HG03039 (cell line): Measurements from ENCODE around the gene MLST8.

Source experiments
- ATAC-seq: cut with Tn5 transposase; IDR thresholded peaks from one replicate; pipeline ENCODE4 v1.9.1; 2021; ENCODE audit warnings: mild to moderate bottlenecking, moderate library complexity; ENCODE audit not compliant: unreplicated experiment

Gene MLST8

GRCh38 chr16:2208308-2208707, 3.1 kb downstream of the MLST8 start:
- no peak for ATAC-seq

DNA sequence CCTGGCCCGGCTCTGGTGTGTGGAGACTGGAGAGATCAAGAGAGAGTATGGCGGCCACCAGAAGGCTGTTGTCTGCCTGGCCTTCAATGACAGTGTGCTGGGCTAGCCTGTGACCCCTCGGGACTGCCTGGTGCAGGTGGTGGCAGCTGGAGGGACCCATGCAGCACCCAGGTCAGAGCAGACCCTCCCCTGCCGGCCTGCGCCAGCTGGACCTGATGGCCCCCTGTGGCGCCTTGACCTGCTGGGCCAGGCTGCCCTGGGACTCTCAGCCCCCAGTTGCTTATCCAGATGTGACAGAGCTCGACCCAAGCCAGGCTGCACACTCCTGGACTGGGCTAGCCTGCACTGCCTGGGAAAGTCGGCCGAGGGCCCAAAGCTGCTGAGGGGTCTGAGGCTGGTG, 3.5 kb downstream of the MLST8 start:
- no peak for ATAC-seq

DNA sequence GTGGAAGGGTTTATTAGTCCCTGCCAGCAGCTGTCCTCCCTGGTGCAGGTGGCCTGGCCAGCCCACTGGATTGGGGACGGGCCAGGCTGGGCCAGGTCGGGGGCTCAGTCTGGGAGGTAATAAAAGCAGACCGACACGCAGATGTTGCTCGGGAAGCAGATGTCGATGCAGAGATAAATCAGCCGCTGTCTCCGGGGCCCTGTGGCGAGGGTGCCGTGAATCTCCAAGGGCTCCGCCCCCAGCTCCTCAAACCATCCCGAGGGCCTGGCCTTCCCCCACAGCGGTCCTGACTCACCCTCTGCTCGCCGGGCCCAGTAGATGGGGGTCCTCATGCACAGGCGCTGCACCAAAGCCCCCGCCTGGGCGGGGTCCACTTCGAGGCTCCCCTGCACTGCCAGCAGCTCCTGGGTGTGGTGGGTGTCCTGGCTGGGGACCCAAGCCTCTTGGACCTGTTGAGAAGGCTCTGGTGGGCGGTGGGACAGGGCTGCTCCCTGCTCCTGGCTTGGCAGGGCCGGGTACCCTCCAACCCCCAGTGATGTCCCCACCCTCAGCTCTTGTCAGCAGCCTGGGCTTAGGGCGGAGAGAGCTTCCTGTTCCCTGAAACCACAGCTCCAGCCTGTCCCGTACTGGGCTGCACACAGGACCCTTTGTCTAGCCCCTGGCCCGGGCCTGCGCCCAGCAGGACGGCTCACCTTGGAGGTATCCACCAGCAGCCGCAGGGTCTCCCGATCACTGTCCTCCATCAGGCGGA, 4.2 kb downstream of the MLST8 start:
- no peak for ATAC-seq

GRCh38 chr16:2210009-2210332, 4.7 kb downstream of the MLST8 start:
- no peak for ATAC-seq

DNA sequence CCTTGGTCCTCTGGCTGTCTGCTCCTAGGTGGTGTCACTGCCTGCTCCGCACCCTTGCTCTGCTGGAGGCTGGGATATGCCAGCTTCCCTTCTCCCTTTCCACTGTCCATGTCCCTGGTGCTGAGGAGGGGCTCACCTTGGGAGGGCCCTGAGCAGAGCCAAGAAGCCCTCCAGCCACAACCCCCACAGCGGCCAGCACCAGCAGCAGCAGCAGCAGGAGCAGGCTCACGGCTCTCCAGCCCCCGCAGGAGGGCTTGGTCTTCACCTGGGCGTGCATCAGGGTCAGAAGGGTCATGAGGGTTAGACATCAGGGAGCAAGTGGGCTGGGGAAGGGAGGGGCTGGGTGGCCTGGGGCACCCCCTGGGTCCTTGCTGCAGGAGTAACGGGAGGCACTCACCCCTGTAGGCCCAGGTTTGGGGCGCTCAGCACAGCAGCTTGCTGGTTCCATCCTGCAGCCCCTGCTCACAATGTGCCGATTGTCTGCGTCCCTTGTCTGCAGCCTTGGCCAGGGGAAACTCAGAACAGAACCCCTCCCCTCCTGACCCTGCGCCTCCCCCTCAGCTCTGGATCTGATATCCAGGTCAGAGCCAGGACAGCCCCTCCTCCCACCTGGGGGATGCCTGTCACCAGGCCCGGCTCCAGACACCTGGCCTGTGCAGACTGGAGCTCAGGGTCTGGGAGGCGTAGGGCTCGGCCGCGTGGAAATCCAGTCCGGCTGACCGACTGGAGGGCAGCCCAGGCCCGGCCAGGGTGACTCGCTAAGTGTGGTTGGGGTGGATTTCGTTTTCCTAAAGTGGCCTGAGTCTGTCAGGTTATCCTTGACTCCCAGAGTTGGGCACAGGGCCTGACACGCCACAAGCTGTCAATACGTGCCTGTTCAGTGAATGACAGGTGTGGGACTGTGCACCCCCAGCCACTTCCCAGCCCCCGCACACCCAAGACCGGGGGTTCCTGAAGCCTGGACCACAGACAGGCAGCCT, 5.4 kb downstream of the MLST8 start, which contains the start of gene BRICD5:
Gene BRICD5, minus strand, starts transcription at position 478 of the 980 bp plus-strand sequence. Its CDS starts 30 bp downstream, at position 448.
- no peak for ATAC-seq

GRCh38 chr16:2211923-2212347, 6.7 kb downstream of the MLST8 start:
- no peak for ATAC-seq

DNA sequence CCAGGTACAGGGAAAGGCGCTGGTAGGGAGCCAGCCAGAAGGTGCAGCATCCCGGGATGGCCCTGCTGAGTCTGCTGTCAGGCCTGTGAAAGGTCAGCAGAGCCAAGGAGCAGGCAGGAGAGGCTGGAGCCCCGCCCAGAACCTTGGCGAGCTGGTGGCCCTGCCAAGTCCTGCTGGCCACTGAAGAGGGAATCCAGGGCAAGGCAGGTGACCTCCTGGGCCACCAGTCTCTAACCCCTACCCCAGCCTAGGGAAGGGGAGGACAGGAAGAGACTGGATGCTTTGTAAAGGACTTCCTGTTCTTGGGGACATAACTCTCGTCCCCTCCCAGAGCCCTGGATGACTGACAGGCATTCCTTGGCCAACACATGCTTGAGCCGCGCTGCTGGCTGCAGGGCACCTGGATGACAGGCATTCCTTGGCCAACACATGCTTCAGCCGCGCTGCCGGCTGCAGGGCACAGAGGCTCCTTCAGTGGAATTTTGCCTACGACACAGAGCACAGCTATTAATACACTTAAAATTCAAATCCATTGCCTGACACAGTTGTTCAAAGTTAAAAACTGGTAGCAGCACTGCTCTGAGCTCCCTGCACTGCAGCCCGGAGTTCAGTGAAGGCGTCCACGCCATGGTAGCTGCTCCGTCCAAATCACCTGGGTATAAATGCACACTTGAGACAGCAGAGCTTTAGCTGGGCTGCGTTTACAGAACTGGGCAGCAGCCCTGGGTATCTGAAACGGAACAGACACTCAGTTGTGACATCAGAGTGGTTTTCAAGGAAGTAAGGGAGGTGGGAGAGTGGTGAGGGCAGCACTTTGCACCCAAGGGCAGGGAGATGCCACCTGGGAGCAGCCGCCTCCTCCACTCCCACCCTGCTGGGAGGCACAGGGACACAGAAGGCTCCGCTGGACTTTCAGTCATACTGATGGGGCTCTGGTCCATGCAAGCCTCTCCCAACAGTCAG, 7.4 kb downstream of the MLST8 start:
- no peak for ATAC-seq

- ATAC-seq = peak; percentile 0
Observed at GRCh38 chr16:2213817-2214718, 8.8 kb downstream of the MLST8 start.

GRCh38 chr16:2214719-2214968, 9.4 kb downstream of the MLST8 start, which contains the start of gene PGP:
PGP (minus strand) TSS chr16:2214840; CDS start chr16:2214777, 63 bp downstream.
- ATAC-seq = peak; percentile 77

GRCh38 chr16:2216330-2216729, 11.1 kb downstream of the MLST8 start:
- ATAC-seq = no peak

- ATAC-seq = peak; percentile 81
Observed at GRCh38 chr16:2223221-2223941, 18.1 kb downstream of the MLST8 start, which contains the start of gene E4F1. E4F1 (plus strand) TSS chr16:2223591; CDS start chr16:2223614, 23 bp downstream.

GRCh38 chr16:2223942-2224486, 18.8 kb downstream of the MLST8 start:
- peak; percentile 19 for ATAC-seq

- no peak for ATAC-seq
Observed at GRCh38 chr16:2226245-2226793, 21.1 kb downstream of the MLST8 start.

- ATAC-seq = no peak
Observed at GRCh38 chr16:2226918-2227317, 21.7 kb downstream of the MLST8 start.

GRCh38 chr16:2228161-2228824, 23.0 kb downstream of the MLST8 start:
- no peak for ATAC-seq

GRCh38 chr16:2229091-2229490, 23.8 kb downstream of the MLST8 start:
- ATAC-seq = no peak

- no peak for ATAC-seq
Observed at GRCh38 chr16:2229632-2230250, 24.5 kb downstream of the MLST8 start.
